ENCODE data around the gene OR4N2. TPM values are rescaled to one million over a fixed set of nuclear protein-coding genes. Genes with fewer than 3 reads are reported as not detected.
"Not testable (repeated sequence)": the region's sequence is repeated elsewhere in the genome, so short reads cannot be mapped to it uniquely, and the experiment has no call there.

OR4N2 gene
- total RNA-seq: not detected
- long read RNA-seq: 0 reads

GRCh38 chr14:19803470-19803869, at the start of gene OR4N2:
OR4N2 (plus strand) TSS chr14:19803770; CDS start chr14:19827449, 23,679 bp downstream.
- intact Hi-C loops (cut with DNase I); ATAC-seq (ENCODE audit: poor library complexity); DNase-seq: not testable (repeated sequence)

DNA sequence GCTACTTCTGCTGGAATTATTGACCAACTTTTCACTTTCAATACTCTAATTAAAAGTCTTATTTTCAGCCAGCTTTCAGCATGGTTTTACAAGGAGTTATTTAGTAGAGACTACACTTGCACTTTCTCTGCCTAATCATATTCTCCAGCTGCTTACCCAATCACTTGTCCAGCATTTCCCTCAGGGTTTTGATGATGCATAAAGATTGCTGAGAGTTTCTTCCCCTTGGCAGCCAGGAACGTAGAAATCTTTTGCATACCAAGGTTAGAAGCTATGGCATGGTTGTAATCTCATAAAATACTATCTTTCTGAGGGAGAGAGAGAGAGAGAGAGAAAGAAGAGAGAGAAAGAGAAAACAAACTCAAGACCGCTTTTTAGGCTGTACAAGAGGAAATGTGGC, 49.4 kb upstream of the OR4N2 start:
- DNase-seq (no peak), ATAC-seq (ENCODE audit: poor library complexity) (no peak)
- intact Hi-C loops (cut with DNase I): no loop called here

GRCh38 chr14:19771491-19771890, 32.1 kb upstream of the OR4N2 start:
- ATAC-seq (ENCODE audit: poor library complexity); intact Hi-C loops (cut with DNase I): not testable (repeated sequence)

DNA sequence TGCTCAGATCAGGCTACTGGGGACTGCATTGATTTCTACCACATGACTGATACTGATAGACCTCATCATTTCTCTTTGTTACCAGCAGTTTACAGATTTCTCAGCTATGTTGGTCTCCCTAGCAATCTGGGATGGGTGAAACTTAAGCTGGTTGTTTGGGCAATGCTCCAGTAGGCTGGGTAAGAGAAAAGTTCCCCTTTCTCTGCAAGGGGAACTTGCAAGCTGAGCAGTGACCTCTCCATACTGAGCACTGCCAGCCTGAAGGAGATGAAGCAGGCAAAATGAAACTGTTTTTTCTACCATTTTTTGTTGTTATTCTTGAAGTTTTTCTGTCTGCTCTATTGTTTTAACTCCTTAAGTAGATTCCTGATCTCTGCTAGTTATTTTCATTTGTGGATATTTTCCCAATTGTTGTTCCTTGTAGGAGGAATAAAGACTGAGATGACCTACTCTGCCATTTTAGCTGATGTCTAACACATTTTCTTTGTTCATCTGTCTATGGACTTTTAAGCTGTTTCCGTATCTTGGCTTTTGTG, 31.6 kb upstream of the OR4N2 start:
- ATAC-seq (ENCODE audit: poor library complexity): peak; percentile 63
- DNase-seq: no peak
- intact Hi-C loops (cut with DNase I): no loop called here

More at GRCh38 chr14:19771491-19771890, 32.1 kb upstream of the OR4N2 start:
- DNase-seq: not testable (repeated sequence)

- peak; percentile 53 for ATAC-seq (ENCODE audit: poor library complexity)
- intact Hi-C loops (cut with DNase I); DNase-seq: not testable (repeated sequence)
Measured at GRCh38 chr14:19772454-19772853, 31.1 kb upstream of the OR4N2 start.

GRCh38 chr14:19773204-19773603, 30.4 kb upstream of the OR4N2 start, which contains the start of gene OR4M1:
OR4M1 (plus strand) TSS chr14:19773504; CDS start chr14:19780323, 6,819 bp downstream.
- ATAC-seq (ENCODE audit: poor library complexity); intact Hi-C loops (cut with DNase I); DNase-seq: not testable (repeated sequence)

- ATAC-seq (ENCODE audit: poor library complexity) (no peak), DNase-seq (no peak)
- intact Hi-C loops (cut with DNase I): no loop called here
Measured at GRCh38 chr14:19775587-19775986, 28.0 kb upstream of the OR4N2 start.

DNA sequence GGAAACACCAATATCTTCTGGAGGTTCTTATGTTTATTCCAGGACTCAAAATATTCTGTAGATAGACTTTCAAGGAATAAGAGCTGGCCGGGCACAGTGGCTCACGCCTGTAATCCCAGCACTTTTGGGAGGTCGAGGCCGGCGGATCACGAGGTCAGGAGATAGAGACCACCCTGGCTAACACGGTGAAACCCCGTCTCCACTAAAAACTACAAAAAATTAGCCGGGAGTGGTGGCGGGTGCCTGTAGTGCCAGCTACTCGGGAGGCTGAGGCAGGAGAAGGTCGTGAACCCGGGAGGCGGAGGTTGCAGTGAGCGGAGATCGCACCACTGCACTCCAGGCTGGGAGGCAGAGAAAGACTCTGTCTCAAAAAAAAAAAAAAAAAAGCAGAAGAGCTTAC, 17.7 kb upstream of the OR4N2 start:
- DNase-seq; ATAC-seq (ENCODE audit: poor library complexity); intact Hi-C loops (cut with DNase I): not testable (repeated sequence)

GRCh38 chr14:19787318-19787717, 16.3 kb upstream of the OR4N2 start:
- intact Hi-C loops (cut with DNase I); DNase-seq; ATAC-seq (ENCODE audit: poor library complexity): not testable (repeated sequence)

GRCh38 chr14:19788150-19788549, 15.4 kb upstream of the OR4N2 start:
- ATAC-seq (ENCODE audit: poor library complexity); intact Hi-C loops (cut with DNase I): not testable (repeated sequence)

DNA sequence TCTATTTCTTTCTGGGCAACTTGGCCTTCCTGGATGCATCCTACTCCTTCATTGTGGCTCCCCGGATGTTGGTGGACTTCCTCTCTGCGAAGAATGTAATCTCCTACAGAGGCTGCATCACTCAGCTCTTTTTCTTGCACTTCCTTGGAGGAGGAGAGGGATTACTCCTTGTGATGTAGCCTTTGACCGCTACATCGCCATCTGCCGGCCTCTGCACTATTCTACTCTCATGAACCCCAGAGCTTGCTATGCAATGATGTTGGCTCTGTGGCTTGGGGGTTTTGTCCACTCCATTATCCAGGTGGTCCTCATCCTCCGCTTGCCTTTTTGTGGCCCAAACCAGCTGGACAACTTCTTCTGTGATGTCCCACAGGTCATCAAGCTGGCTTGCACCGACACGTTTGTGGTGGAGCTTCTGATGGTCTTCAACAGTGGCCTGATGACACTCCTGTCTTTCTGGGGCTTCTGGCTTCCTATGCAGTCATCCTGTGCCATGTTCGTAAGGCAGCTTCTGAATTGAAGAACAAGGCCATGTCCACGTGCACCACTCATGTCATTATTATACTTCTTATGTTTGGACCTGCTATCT, 7.0 kb upstream of the OR4N2 start:
- DNase-seq; ATAC-seq (ENCODE audit: poor library complexity); intact Hi-C loops (cut with DNase I): not testable (repeated sequence)

More at GRCh38 chr14:19788150-19788549, 15.4 kb upstream of the OR4N2 start:
- DNase-seq: not testable (repeated sequence)

GRCh38 chr14:19799880-19800279, 3.7 kb upstream of the OR4N2 start:
- no peak for ATAC-seq (ENCODE audit: poor library complexity)
- DNase-seq: no peak
- intact Hi-C loops (cut with DNase I): no loop called here

GRCh38 chr14:19800282-19801117, 3.1 kb upstream of the OR4N2 start:
- no peak for ATAC-seq (ENCODE audit: poor library complexity)
- no peak for DNase-seq
- intact Hi-C loops (cut with DNase I): no loop called here

GRCh38 chr14:19801118-19801464, 2.5 kb upstream of the OR4N2 start:
- DNase-seq (no peak), ATAC-seq (ENCODE audit: poor library complexity) (no peak)
- intact Hi-C loops (cut with DNase I): no loop called here

- ATAC-seq (ENCODE audit: poor library complexity); DNase-seq; intact Hi-C loops (cut with DNase I): not testable (repeated sequence)
Measured at GRCh38 chr14:19813171-19813920, 9.8 kb downstream of the OR4N2 start.

DNA sequence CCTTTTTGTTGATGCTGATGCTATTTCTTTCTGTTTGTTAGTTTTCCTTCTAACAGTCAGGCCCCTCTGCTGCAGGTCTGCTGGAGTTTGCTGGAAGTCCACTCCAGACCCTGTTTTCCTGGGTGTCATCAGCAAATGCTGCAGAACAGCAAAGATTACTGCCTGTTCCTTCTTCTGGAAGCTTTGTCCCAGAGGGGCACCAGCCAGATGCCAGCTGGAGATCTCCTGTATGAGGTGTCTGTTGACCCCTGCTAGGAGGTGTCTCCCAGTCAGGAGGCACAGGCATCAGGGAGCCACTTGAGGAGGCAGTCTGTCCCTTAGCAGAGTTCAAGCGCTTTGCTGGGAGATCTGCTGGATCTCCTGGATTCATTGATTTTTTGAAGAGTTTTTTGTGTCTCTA, 16.3 kb downstream of the OR4N2 start:
- intact Hi-C loops (cut with DNase I); DNase-seq: not testable (repeated sequence)

GRCh38 chr14:19821016-19821415, 17.4 kb downstream of the OR4N2 start:
- DNase-seq; ATAC-seq (ENCODE audit: poor library complexity); intact Hi-C loops (cut with DNase I): not testable (repeated sequence)

More for the DNA sequence above, 16.3 kb downstream of the OR4N2 start:
- ATAC-seq (ENCODE audit: poor library complexity): not testable (repeated sequence)

DNA sequence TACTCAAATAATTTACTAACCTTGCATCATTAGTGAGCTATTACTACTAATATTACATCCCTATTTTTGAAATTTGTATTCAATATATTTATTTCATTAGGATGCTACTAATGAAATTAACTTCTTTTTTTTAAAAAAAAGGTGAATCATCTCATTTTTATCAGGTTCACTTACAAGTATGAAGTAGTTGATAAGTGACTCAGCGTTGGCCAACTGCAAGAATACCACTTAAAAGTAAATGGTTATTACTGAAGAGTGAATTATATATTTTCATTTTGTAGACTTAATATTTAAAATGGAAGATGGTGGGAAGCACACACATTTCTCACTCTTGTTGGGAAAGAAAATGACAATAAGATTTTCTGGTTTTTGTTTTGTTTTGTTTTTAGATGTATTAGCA, 19.6 kb downstream of the OR4N2 start:
- DNase-seq (no peak), ATAC-seq (ENCODE audit: poor library complexity) (no peak)
- intact Hi-C loops (cut with DNase I): no loop called here

GRCh38 chr14:19823765-19824164, 20.2 kb downstream of the OR4N2 start:
- DNase-seq (no peak), ATAC-seq (ENCODE audit: poor library complexity) (no peak)
- intact Hi-C loops (cut with DNase I): no loop called here

Measured in Right ventricle myocardium superior (tissue), 1 donor.